Liver (tissue), 9 donors: Measurements from ENCODE around the gene BDKRB1. TPM values are rescaled to one million over a fixed set of nuclear protein-coding genes. Genes with fewer than 3 reads are reported as not detected.

ENCODE experiments used
- DNase-seq: peaks from one replicate; pipeline ENCODE4 v3.0.0-alpha.2; 2017; ENCODE audit warnings: low spot score
- H3K27ac ChIP-seq, 2 donors: one replicate each; pipeline ENCODE4 v1.7.0; 2013; ENCODE audit warnings: inconsistent platforms in 2 of 2, low read length in 2 of 2, control low read depth in 1 of 2, low read depth in 1 of 2, mild to moderate bottlenecking in 1 of 2
- H3K27me3 ChIP-seq, 4 donors: one replicate each; pipeline versions ENCODE4 v1.6.1 to v1.7.0; 2013; ENCODE audit warnings: low read length in 3 of 4, inconsistent platforms in 1 of 4, mild to moderate bottlenecking in 1 of 4, moderate library complexity in 1 of 4; ENCODE audit not compliant: control insufficient read depth in 4 of 4, insufficient read depth in 4 of 4
- H3K36me3 ChIP-seq, 4 donors: one replicate each; pipeline versions ENCODE4 v1.6.1 to v1.7.0; 2013; ENCODE audit warnings: low read length in 3 of 4, mild to moderate bottlenecking in 3 of 4, low read depth in 1 of 4, moderate library complexity in 1 of 4; ENCODE audit not compliant: control insufficient read depth in 4 of 4, insufficient read depth in 3 of 4
- H3K4me1 ChIP-seq, 4 donors: one replicate each; pipeline versions ENCODE4 v1.6.1 to v1.7.0; 2013; ENCODE audit warnings: low read length in 3 of 4, mild to moderate bottlenecking in 3 of 4, moderate library complexity in 1 of 4; ENCODE audit not compliant: control insufficient read depth in 4 of 4, insufficient read depth in 4 of 4
- H3K4me3 ChIP-seq, 3 donors: one replicate each; pipeline versions ENCODE4 v1.6.1 to v1.7.0; 2013; ENCODE audit warnings: low read length in 3 of 3, control low read depth in 1 of 3, low read depth in 1 of 3, mild to moderate bottlenecking in 1 of 3
- H3K9ac ChIP-seq, 2 donors: one replicate each; pipeline ENCODE4 v1.7.0; 2013; ENCODE audit warnings: low read length in 2 of 2, mild to moderate bottlenecking in 2 of 2, moderate library complexity in 2 of 2, control low read depth in 1 of 2, low read depth in 1 of 2
- H3K9me3 ChIP-seq, 4 donors: one replicate each; pipeline versions ENCODE4 v1.6.1 to v1.7.0; 2013; ENCODE audit warnings: low read length in 3 of 4; ENCODE audit not compliant: control insufficient read depth in 4 of 4
- EGR1 ChIP-seq, 2 donors: IDR thresholded peaks; 2 replicates each; pipeline ENCODE4 v1.6.1; 2016 to 2018; ENCODE audit warnings: antibody characterized with exemption in 2 of 2, low read depth in 2 of 2
- FOXA1 ChIP-seq: IDR thresholded peaks from 2 replicates; pipeline ENCODE4 v1.6.1; 2016; ENCODE audit warnings: antibody characterized with exemption
- GABPA ChIP-seq, 2 donors: IDR thresholded peaks in 1 of 2; conservative IDR thresholded peaks in 1 of 2; 2 replicates each; pipeline ENCODE4 v1.6.1; 2016; ENCODE audit warnings: antibody characterized with exemption in 2 of 2, mild to moderate bottlenecking in 1 of 2, moderate library complexity in 1 of 2
- HNF4G ChIP-seq: IDR thresholded peaks from 2 replicates; pipeline ENCODE4 v1.6.1; 2016; ENCODE audit warnings: antibody characterized with exemption
- JUND ChIP-seq, 2 donors: IDR thresholded peaks; 2 replicates each; pipeline ENCODE4 v1.6.1; 2016; ENCODE audit warnings: antibody characterized with exemption in 2 of 2
- RAD21 ChIP-seq, 2 donors: IDR thresholded peaks; 2 replicates each; pipeline ENCODE4 v1.6.1; 2016; ENCODE audit warnings: antibody characterized with exemption in 2 of 2, mild to moderate bottlenecking in 2 of 2
- RXRA ChIP-seq, 2 donors: IDR thresholded peaks; 2 replicates each; pipeline ENCODE4 v1.6.1; 2017 to 2018; ENCODE audit warnings: antibody characterized with exemption in 2 of 2, mild to moderate bottlenecking in 1 of 2
- SP1 ChIP-seq: IDR thresholded peaks from 2 replicates; pipeline ENCODE4 v1.6.1; 2018; ENCODE audit warnings: antibody characterized with exemption, mild to moderate bottlenecking
- TAF1 ChIP-seq: conservative IDR thresholded peaks from 2 replicates; pipeline ENCODE4 v1.6.1; 2016; ENCODE audit warnings: antibody characterized with exemption, mild to moderate bottlenecking
- YY1 ChIP-seq: IDR thresholded peaks from 2 replicates; pipeline ENCODE4 v1.6.1; 2016; ENCODE audit warnings: antibody characterized with exemption, mild to moderate bottlenecking
- WGBS: extraction: QIAGEN DNeasy Blood & Tissue Kit; methylation state at CpG from one replicate; pipeline ENCODE4 v1.1.7; 2013; 5-methylcytosine and 5-hydroxymethylcytosine counted together
- polyA plus RNA-seq, 2 donors: library from polyadenylated mRNA; stranded (reverse) in 1 of 2; unstranded in 1 of 2; fragments of 200-250 nt in 1 of 2; fragments of >200 nt in 1 of 2; fragmentation: Nextera tagmentation in 1 of 2; extraction: Ambion mirVana in 1 of 2; gene quantifications; one replicate each; pipeline versions ENCODE4 v1.2.1 to v1.2.3, GENCODE V29; 2013 to 2015
- total RNA-seq, 2 donors: library from RNA; depleted of rRNA; stranded (reverse); fragments of >200 nt; gene quantifications; one replicate each; pipeline ENCODE4 v1.2.3, GENCODE V29; 2014
- TF ChIP-seq, protein P1 (sequence below): IDR thresholded peaks from 2 replicates; pipeline ENCODE4 v1.6.1; 2016; ENCODE audit warnings: antibody characterized with exemption
- TF ChIP-seq, protein P2 (sequence below): fragments of 150-350 bp; IDR thresholded peaks from 2 replicates; pipeline ENCODE4 v1.5.1; 2017; ENCODE audit warnings: improper control_type of control experiment, low read depth, low read length; ENCODE audit not compliant: missing input control
- TF ChIP-seq, protein P3 (sequence below): IDR thresholded peaks from 2 replicates; pipeline ENCODE4 v1.6.1; 2016; ENCODE audit warnings: antibody characterized with exemption
- TF ChIP-seq, protein P4 (sequence below): IDR thresholded peaks from 2 replicates; pipeline ENCODE4 v1.6.1; 2016; ENCODE audit warnings: antibody characterized with exemption, mild to moderate bottlenecking
- donor health status: healthy.
- donor health status: healthy.
- donor health status: healthy.
- donor health status: healthy.
- donor health status: healthy.

BDKRB1 gene
- total and polyA plus RNA-seq, 4 donors = not detected

DNA sequence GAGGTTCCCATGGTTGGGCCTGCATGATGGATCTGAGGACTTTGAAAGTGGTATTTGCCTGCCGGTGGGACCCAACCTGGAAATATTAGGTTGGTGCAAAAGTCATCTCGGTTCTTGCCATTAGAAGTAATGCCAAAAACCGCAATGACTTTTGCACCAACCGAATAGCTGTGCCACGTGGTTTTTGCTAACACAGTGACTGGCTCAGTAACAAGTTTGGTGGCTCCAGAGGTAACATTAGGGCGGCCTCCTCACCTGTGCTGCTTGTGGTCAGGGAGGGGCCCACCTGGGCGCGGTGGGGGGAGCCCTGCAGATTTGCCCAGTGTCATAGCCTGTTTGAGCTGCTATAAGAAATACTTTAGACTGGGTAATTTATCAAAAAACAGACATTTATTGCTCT lies 49.5 kb upstream of the BDKRB1 start:
- Histone ChIP-seq H3K36me3 (no peaks in the 10 kb centered on the region), H3K4me1 (peaks cover 4 to 12% (median 7%) of the 10 kb centered on the region in 4 donors), H3K4me3 (no peak overlapping the region), H3K27me3 (peaks cover 0 to 3% (median 0%) of the 10 kb centered on the region in 4 donors), H3K27ac (no peak overlapping the region), H3K9me3 (no peaks in the 10 kb centered on the region), H3K9ac (no peak overlapping the region)
- DNase-seq = no peak
- 68% methylated on average over 8 of the region's 8 CpGs for WGBS
- TF ChIP-seq HNF4G = no peak
- TF ChIP-seq SP1 = no peak
- TF ChIP-seq, protein P1, sequence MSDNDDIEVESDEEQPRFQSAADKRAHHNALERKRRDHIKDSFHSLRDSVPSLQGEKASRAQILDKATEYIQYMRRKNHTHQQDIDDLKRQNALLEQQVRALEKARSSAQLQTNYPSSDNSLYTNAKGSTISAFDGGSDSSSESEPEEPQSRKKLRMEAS = no peak
- TF ChIP-seq JUND (IDR thresholded peaks at IDR 0.05) = no peak
- TF ChIP-seq FOXA1 = no peak

DNA sequence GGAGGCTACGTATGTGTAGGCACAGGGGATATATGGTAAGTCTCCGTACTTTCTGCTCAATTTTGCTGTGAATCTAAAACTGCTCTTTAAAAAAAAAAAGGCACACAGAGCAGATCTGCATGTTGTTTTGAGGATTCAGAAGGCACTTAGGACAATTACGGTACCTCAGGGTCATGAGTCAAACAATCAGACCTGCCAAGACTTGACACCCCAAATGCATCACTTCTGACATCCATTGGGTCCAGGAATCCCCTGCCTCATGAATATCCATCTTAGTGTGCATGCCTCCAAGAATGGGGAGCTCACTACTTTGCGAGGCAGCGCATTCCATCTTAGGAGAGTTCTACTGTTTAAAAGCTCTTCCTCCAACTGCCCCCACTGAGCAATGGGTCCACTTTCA lies 48.3 kb upstream of the BDKRB1 start:
- TF ChIP-seq, protein P2, sequence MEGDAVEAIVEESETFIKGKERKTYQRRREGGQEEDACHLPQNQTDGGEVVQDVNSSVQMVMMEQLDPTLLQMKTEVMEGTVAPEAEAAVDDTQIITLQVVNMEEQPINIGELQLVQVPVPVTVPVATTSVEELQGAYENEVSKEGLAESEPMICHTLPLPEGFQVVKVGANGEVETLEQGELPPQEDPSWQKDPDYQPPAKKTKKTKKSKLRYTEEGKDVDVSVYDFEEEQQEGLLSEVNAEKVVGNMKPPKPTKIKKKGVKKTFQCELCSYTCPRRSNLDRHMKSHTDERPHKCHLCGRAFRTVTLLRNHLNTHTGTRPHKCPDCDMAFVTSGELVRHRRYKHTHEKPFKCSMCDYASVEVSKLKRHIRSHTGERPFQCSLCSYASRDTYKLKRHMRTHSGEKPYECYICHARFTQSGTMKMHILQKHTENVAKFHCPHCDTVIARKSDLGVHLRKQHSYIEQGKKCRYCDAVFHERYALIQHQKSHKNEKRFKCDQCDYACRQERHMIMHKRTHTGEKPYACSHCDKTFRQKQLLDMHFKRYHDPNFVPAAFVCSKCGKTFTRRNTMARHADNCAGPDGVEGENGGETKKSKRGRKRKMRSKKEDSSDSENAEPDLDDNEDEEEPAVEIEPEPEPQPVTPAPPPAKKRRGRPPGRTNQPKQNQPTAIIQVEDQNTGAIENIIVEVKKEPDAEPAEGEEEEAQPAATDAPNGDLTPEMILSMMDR = no peak
- TF ChIP-seq, protein P3, sequence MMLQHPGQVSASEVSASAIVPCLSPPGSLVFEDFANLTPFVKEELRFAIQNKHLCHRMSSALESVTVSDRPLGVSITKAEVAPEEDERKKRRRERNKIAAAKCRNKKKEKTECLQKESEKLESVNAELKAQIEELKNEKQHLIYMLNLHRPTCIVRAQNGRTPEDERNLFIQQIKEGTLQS = no peak
- no peak for TF ChIP-seq GABPA (IDR thresholded peaks at IDR 0.05 in 1 of 2, conservative IDR thresholded peaks at IDR 0.05 in 1 of 2)
- TF ChIP-seq RXRA (IDR thresholded peaks at IDR 0.05) = no peak
- TF ChIP-seq JUND (IDR thresholded peaks at IDR 0.05) = no peak
- TF ChIP-seq, protein P4, sequence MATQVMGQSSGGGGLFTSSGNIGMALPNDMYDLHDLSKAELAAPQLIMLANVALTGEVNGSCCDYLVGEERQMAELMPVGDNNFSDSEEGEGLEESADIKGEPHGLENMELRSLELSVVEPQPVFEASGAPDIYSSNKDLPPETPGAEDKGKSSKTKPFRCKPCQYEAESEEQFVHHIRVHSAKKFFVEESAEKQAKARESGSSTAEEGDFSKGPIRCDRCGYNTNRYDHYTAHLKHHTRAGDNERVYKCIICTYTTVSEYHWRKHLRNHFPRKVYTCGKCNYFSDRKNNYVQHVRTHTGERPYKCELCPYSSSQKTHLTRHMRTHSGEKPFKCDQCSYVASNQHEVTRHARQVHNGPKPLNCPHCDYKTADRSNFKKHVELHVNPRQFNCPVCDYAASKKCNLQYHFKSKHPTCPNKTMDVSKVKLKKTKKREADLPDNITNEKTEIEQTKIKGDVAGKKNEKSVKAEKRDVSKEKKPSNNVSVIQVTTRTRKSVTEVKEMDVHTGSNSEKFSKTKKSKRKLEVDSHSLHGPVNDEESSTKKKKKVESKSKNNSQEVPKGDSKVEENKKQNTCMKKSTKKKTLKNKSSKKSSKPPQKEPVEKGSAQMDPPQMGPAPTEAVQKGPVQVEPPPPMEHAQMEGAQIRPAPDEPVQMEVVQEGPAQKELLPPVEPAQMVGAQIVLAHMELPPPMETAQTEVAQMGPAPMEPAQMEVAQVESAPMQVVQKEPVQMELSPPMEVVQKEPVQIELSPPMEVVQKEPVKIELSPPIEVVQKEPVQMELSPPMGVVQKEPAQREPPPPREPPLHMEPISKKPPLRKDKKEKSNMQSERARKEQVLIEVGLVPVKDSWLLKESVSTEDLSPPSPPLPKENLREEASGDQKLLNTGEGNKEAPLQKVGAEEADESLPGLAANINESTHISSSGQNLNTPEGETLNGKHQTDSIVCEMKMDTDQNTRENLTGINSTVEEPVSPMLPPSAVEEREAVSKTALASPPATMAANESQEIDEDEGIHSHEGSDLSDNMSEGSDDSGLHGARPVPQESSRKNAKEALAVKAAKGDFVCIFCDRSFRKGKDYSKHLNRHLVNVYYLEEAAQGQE = no peak
- Histone ChIP-seq H3K4me3 (no peak overlapping the region), H3K9ac (no peak overlapping the region), H3K27me3 (peaks cover 0 to 3% (median 0%) of the 10 kb centered on the region in 4 donors), H3K9me3 (no peaks in the 10 kb centered on the region), H3K4me1 (peaks cover 0 to 5% (median 3%) of the 10 kb centered on the region in 4 donors), H3K27ac (no peak overlapping the region), H3K36me3 (no peaks in the 10 kb centered on the region)
- 95% methylated on average over 5 of the region's 5 CpGs for WGBS
- DNase-seq = no peak

DNA sequence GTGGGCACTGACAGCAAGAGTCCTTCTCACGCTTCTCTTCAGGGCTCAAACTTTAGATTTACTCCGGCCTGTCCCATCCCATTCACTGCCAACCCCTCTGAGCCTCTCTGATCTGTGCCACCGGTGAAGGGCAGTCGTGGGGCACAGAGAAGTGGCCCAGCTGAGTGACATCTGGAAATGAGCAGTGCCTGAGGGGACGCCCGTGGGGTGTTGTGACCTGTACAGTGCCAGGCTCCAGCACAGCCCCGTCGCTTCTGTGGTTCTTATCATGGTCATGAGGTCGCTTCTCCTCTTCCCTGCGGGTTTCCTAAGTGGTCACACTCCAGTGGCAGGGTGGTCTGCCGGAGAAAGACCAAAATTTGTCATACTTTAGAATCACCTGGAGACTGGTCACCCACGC lies 47.3 kb upstream of the BDKRB1 start:
- no peak overlapping the region for H3K4me3 ChIP-seq
- H3K36me3 ChIP-seq = no peaks in the 10 kb centered on the region
- H3K27me3 ChIP-seq = peaks cover 0 to 3% (median 0%) of the 10 kb centered on the region in 4 donors
- H3K9ac ChIP-seq = no peak overlapping the region
- no peak for TF ChIP-seq TAF1
- no peak for TF ChIP-seq SP1
- no peak for TF ChIP-seq YY1
- TF ChIP-seq EGR1 (IDR thresholded peaks at IDR 0.05; ENCODE audit: low read depth in 2 of 2) = no peak
- no peak for TF ChIP-seq RAD21 (IDR thresholded peaks at IDR 0.05)
- TF ChIP-seq, protein P3 = no peak
- no peak for DNase-seq
- peaks cover 2 to 8% (median 5%) of the 10 kb centered on the region in 4 donors for H3K4me1 ChIP-seq
- WGBS = 89% methylated on average over 12 of the region's 12 CpGs
- no peak overlapping the region for H3K27ac ChIP-seq
- H3K9me3 ChIP-seq = no peaks in the 10 kb centered on the region
